ENCODE measurements around the gene KLF12. TPM values are rescaled to one million over a fixed set of nuclear protein-coding genes. Genes with fewer than 3 reads are reported as not detected.

KLF12 gene
- total RNA-seq, 1 experiment from 2014 or later: 7.2 TPM

- ChIA-PET CTCF (interaction anchor here (0.6 kb wide), 1 partner anchor 1426 kb away, joined by 3 read pairs; no protein-coding TSS in a partner anchor), POLR2A (no interaction called here)
- H3K9me3 Mint-ChIP-seq (ENCODE audit: unreplicated experiment): peaks cover 12% of the 10 kb centered on the region
- TF ChIP-seq, protein P1, sequence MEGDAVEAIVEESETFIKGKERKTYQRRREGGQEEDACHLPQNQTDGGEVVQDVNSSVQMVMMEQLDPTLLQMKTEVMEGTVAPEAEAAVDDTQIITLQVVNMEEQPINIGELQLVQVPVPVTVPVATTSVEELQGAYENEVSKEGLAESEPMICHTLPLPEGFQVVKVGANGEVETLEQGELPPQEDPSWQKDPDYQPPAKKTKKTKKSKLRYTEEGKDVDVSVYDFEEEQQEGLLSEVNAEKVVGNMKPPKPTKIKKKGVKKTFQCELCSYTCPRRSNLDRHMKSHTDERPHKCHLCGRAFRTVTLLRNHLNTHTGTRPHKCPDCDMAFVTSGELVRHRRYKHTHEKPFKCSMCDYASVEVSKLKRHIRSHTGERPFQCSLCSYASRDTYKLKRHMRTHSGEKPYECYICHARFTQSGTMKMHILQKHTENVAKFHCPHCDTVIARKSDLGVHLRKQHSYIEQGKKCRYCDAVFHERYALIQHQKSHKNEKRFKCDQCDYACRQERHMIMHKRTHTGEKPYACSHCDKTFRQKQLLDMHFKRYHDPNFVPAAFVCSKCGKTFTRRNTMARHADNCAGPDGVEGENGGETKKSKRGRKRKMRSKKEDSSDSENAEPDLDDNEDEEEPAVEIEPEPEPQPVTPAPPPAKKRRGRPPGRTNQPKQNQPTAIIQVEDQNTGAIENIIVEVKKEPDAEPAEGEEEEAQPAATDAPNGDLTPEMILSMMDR (IDR thresholded peaks at IDR 0.05; ENCODE audit: unreplicated experiment): no peak
- H3K36me3 Mint-ChIP-seq (ENCODE audit: insufficient read depth, unreplicated experiment): no peaks in the 10 kb centered on the region
- no peak overlapping the region for H3K4me3 Mint-ChIP-seq (ENCODE audit: unreplicated experiment)
- no TSS peak for BruUV-seq (replicated peaks)
- no peak overlapping the region for H3K27ac Mint-ChIP-seq (ENCODE audit: low read depth, unreplicated experiment)
- H3K4me1 Mint-ChIP-seq (ENCODE audit: insufficient read depth, unreplicated experiment): no peaks in the 10 kb centered on the region
- DNase-seq (ENCODE audit: unreplicated experiment): no peak
- intact Hi-C loops (cut with micrococcal nuclease): no loop called here
- H3K27me3 Mint-ChIP-seq (ENCODE audit: insufficient read depth, unreplicated experiment): no peaks in the 10 kb centered on the region
Observed at GRCh38 chr13:74101436-74101835, 32.8 kb downstream of the KLF12 start.

DNA sequence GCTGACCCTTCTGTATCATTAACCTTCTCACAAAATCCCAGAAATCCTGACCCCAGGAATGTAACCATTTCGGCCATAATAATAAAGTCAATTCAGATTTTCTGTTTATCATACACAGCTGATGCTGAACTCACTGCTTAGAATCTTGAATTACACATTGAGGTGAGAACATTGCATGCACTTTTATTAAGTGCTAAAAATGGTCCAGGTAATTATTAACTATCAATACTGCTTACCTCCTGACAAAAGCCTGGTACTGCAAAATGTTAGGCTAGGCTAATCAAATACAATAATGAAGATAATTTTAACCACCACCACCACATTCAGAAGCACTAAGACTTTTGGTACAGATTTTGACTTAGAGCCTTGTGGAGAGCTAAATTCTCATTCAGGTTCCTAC is 36.1 kb downstream of the KLF12 start:
- H3K4me3 Mint-ChIP-seq (ENCODE audit: unreplicated experiment): no peak overlapping the region
- CTCF ChIA-PET: interaction anchor here (0.5 kb wide), 1 partner anchor 295 kb away, joined by 3 read pairs; no protein-coding TSS in a partner anchor
- no peak overlapping the region for H3K27ac Mint-ChIP-seq (ENCODE audit: low read depth, unreplicated experiment)
- no peak for DNase-seq (ENCODE audit: unreplicated experiment)
- no peaks in the 10 kb centered on the region for H3K36me3 Mint-ChIP-seq (ENCODE audit: insufficient read depth, unreplicated experiment)
- TF ChIP-seq, protein P1 (IDR thresholded peaks at IDR 0.05; ENCODE audit: unreplicated experiment): no peak
- H3K4me1 Mint-ChIP-seq (ENCODE audit: insufficient read depth, unreplicated experiment): no peaks in the 10 kb centered on the region
- H3K9me3 Mint-ChIP-seq (ENCODE audit: unreplicated experiment): peaks cover 12% of the 10 kb centered on the region
- no peaks in the 10 kb centered on the region for H3K27me3 Mint-ChIP-seq (ENCODE audit: insufficient read depth, unreplicated experiment)
- intact Hi-C loops (cut with micrococcal nuclease): no loop called here
- BruUV-seq (replicated peaks): no TSS peak
- POLR2A ChIA-PET: no interaction called here

DNA sequence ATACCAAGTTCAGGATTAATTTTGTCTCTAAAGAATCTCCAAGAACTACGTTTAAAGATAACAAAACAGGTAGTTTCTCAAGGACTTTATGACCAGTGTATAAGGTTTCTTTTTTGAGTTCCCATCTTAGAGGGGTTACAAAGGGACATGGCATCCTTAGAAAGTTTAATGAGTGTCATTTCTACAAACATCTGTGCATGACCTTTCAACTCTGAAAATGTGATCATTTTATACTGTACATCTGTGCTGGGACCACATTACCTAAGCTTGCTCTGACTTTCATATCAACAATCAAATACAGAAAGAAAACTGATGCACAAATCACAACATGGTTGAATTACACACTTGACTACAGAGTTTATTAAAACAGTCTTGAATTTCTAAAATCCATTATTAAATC is 37.1 kb downstream of the KLF12 start:
- Mint-ChIP-seq H3K27me3 (ENCODE audit: insufficient read depth, unreplicated experiment) (no peaks in the 10 kb centered on the region), H3K27ac (ENCODE audit: low read depth, unreplicated experiment) (no peak overlapping the region), H3K36me3 (ENCODE audit: insufficient read depth, unreplicated experiment) (no peaks in the 10 kb centered on the region), H3K4me3 (ENCODE audit: unreplicated experiment) (no peak overlapping the region), H3K9me3 (ENCODE audit: unreplicated experiment) (peaks cover 12% of the 10 kb centered on the region), H3K4me1 (ENCODE audit: insufficient read depth, unreplicated experiment) (no peaks in the 10 kb centered on the region)
- no TSS peak for BruUV-seq (replicated peaks)
- ChIA-PET POLR2A (interaction anchor here (1.8 kb wide), 1 partner anchor 10 kb away, joined by 4 read pairs; no protein-coding TSS in a partner anchor), CTCF (interaction anchor here (0.5 kb wide), 1 partner anchor 433 kb away, joined by 3 read pairs; no protein-coding TSS in a partner anchor)
- intact Hi-C loops (cut with micrococcal nuclease): no loop called here
- no peak for DNase-seq (ENCODE audit: unreplicated experiment)
- TF ChIP-seq, protein P1 (IDR thresholded peaks at IDR 0.05; ENCODE audit: unreplicated experiment): no peak

GRCh38 chr13:74093691-74094090 is 40.5 kb downstream of the KLF12 start:
- Mint-ChIP-seq H3K27me3 (ENCODE audit: insufficient read depth, unreplicated experiment) (no peaks in the 10 kb centered on the region), H3K4me1 (ENCODE audit: insufficient read depth, unreplicated experiment) (peaks cover 10% of the 10 kb centered on the region), H3K9me3 (ENCODE audit: unreplicated experiment) (no peaks in the 10 kb centered on the region), H3K4me3 (ENCODE audit: unreplicated experiment) (no peak overlapping the region), H3K36me3 (ENCODE audit: insufficient read depth, unreplicated experiment) (no peaks in the 10 kb centered on the region), H3K27ac (ENCODE audit: low read depth, unreplicated experiment) (no peak overlapping the region)
- intact Hi-C loops (cut with micrococcal nuclease): no loop called here
- CTCF ChIA-PET: no interaction called here
- BruUV-seq (replicated peaks): no TSS peak
- TF ChIP-seq, protein P1 (IDR thresholded peaks at IDR 0.05; ENCODE audit: unreplicated experiment): no peak
- no peak for DNase-seq (ENCODE audit: unreplicated experiment)
- POLR2A ChIA-PET: no interaction called here

Data from MCF 10A (cell line).